ENCODE data around the gene PCDH1. TPM values are rescaled to one million over a fixed set of nuclear protein-coding genes. Genes with fewer than 3 reads are reported as not detected.

The PCDH1 gene
- total and polyA plus RNA-seq, 2 of the 8 experiments (the other 6 are each of a cell fraction or from before 2014, with no cell fraction given): 101 to 102 TPM

GRCh38 chr5:141876628-141877355 lies 1.4 kb downstream of the PCDH1 start (continued):
- TF ChIP-seq CHD7 (IDR thresholded peaks at IDR 0.05; ENCODE audit: insufficient replicate concordance, low read length) (no peak), MAX (IDR thresholded peaks at IDR 0.05) (no peak; the same call in 1 of the 2 replicates), ASH2L (IDR thresholded peaks at IDR 0.05; ENCODE audit: low read length) (no peak), TCF12 (IDR thresholded peaks at IDR 0.05; ENCODE audit: low read depth, low read length) (no peak), TAF7 (optimal IDR thresholded peaks at IDR 0.05; ENCODE audit: borderline replicate concordance, low read depth, low read length) (peak; percentile 7), SAP30 (IDR thresholded peaks at IDR 0.05; ENCODE audit: insufficient read depth, insufficient replicate concordance, low read length) (peak; percentile 17), SIRT6 (IDR thresholded peaks at IDR 0.05; ENCODE audit: low read length) (no peak), ATF2 (IDR thresholded peaks at IDR 0.05; ENCODE audit: low read length) (no peak)

All from H1 (cell line).